ENCODE data around the gene SEMA4D.

The SEMA4D gene

DNA sequence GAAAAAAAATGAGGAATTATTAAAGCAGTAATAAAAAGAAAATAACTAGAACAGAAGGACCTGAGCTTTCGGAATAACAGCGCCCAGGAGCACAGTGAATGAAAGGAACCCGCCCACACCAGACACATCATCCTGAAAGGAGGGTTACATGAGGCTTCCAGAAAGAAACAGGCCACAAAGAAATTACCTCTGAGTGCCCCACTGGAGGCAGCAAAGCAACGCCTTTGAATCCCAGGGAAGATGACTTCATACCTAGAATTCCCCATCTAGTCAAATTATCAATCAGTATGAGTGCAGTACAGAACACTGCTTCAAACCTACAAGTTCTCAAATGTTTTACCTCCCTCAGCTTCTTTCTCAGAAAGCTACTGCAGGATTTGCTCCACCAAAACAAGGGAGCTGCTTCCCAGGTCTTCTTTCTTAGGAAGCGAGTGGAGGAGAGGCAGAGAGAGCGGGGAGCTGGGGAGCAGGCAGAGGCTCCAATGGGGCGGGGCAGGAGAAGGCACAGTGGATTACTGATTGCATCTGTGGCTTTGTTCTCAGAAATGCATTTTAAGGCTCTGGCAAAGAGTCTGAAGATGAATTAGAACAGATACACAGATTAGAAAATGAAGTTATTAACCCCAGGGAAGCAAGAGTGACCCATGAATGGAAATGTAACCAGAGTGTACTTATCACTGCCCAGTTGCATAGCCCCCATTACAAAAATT, 87.1 kb downstream of the SEMA4D start:
- H3K4me2 ChIP-seq (ENCODE audit: low read length): no peak overlapping the region
- TF ChIP-seq CTCF (IDR thresholded peaks at IDR 0.05; ENCODE audit: low read length) (no peak), EZH2 (IDR thresholded peaks at IDR 0.05; ENCODE audit: borderline replicate concordance, low read length) (no peak)
- H3K36me3 ChIP-seq (ENCODE audit: insufficient read depth, low read length): no peaks in the 10 kb centered on the region
- no peaks in the 10 kb centered on the region for H3K79me2 ChIP-seq (ENCODE audit: insufficient read depth, low read length)
- H3K9ac ChIP-seq (ENCODE audit: low read length): no peak overlapping the region
- H4K20me1 ChIP-seq (ENCODE audit: insufficient read depth, low read length): no peaks in the 10 kb centered on the region
- peaks cover 4% of the 10 kb centered on the region; the same call in 1 of the 2 replicates for H3K27me3 ChIP-seq (ENCODE audit: insufficient read depth, low read length)
- no peak overlapping the region for H3K4me3 ChIP-seq (ENCODE audit: low read depth, low read length, poor library complexity, severe bottlenecking)
- H3K4me1 ChIP-seq (ENCODE audit: insufficient read depth, low read length, severe bottlenecking): no peaks in the 10 kb centered on the region
- no peak overlapping the region for H3K27ac ChIP-seq (ENCODE audit: low read depth, low read length, poor library complexity, severe bottlenecking)
- no peaks in the 10 kb centered on the region for H3K9me3 ChIP-seq (ENCODE audit: low read length)
- H3K9me2 ChIP-seq (ENCODE audit: low read depth, low read length): no peaks in the 10 kb centered on the region
- no peaks in the 10 kb centered on the region for H3F3A ChIP-seq (ENCODE audit: insufficient read depth, low read length)
- H2AFZ ChIP-seq (ENCODE audit: low read length): no peak overlapping the region

GRCh38 chr9:89410022-89410421, 87.9 kb downstream of the SEMA4D start:
- Histone ChIP-seq H3K27me3 (ENCODE audit: insufficient read depth, low read length) (peaks cover 4% of the 10 kb centered on the region; the same call in 1 of the 2 replicates), H3K4me2 (ENCODE audit: low read length) (no peak overlapping the region), H3K9ac (ENCODE audit: low read length) (no peak overlapping the region), H3K36me3 (ENCODE audit: insufficient read depth, low read length) (no peaks in the 10 kb centered on the region), H4K20me1 (ENCODE audit: insufficient read depth, low read length) (no peaks in the 10 kb centered on the region), H2AFZ (ENCODE audit: low read length) (no peak overlapping the region), H3K79me2 (ENCODE audit: insufficient read depth, low read length) (no peaks in the 10 kb centered on the region), H3K4me3 (ENCODE audit: low read depth, low read length, poor library complexity, severe bottlenecking) (no peak overlapping the region), H3K4me1 (ENCODE audit: insufficient read depth, low read length, severe bottlenecking) (no peaks in the 10 kb centered on the region), H3F3A (ENCODE audit: insufficient read depth, low read length) (no peaks in the 10 kb centered on the region), H3K9me3 (ENCODE audit: low read length) (no peaks in the 10 kb centered on the region), H3K27ac (ENCODE audit: low read depth, low read length, poor library complexity, severe bottlenecking) (no peak overlapping the region), H3K9me2 (ENCODE audit: low read depth, low read length) (no peaks in the 10 kb centered on the region)
- TF ChIP-seq EZH2 (IDR thresholded peaks at IDR 0.05; ENCODE audit: borderline replicate concordance, low read length): no peak
- TF ChIP-seq CTCF (IDR thresholded peaks at IDR 0.05; ENCODE audit: low read length): no peak

DNA sequence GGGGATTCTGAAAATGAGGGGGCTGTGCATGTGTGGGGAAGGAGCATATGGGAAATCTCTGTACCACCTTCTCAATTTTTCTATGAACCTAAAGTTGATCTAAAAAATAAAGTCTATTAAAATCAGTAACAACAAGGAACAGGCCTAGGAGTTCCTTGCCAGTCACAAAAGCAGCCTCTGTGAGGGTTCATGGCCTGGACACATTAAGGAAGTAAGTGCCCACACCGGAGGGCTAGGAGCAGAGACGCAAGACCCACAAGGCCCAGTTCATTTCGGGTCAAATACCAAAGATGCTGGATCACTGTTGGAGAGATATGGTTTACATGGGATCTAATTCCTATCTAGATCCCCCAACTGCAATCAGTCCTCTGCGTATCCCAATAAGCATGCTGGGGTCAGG, 88.4 kb downstream of the SEMA4D start:
- Histone ChIP-seq H2AFZ (ENCODE audit: low read length) (no peak overlapping the region), H3K27ac (ENCODE audit: low read depth, low read length, poor library complexity, severe bottlenecking) (no peak overlapping the region), H3K4me3 (ENCODE audit: low read depth, low read length, poor library complexity, severe bottlenecking) (no peak overlapping the region), H3K4me2 (ENCODE audit: low read length) (no peak overlapping the region), H3K9me3 (ENCODE audit: low read length) (no peaks in the 10 kb centered on the region), H3K36me3 (ENCODE audit: insufficient read depth, low read length) (no peaks in the 10 kb centered on the region), H3K27me3 (ENCODE audit: insufficient read depth, low read length) (peaks cover 4% of the 10 kb centered on the region; the same call in 1 of the 2 replicates), H4K20me1 (ENCODE audit: insufficient read depth, low read length) (no peaks in the 10 kb centered on the region), H3F3A (ENCODE audit: insufficient read depth, low read length) (no peaks in the 10 kb centered on the region), H3K79me2 (ENCODE audit: insufficient read depth, low read length) (no peaks in the 10 kb centered on the region), H3K9me2 (ENCODE audit: low read depth, low read length) (no peaks in the 10 kb centered on the region), H3K4me1 (ENCODE audit: insufficient read depth, low read length, severe bottlenecking) (no peaks in the 10 kb centered on the region), H3K9ac (ENCODE audit: low read length) (no peak overlapping the region)
- no peak for TF ChIP-seq EZH2 (IDR thresholded peaks at IDR 0.05; ENCODE audit: borderline replicate concordance, low read length)
- no peak for TF ChIP-seq CTCF (IDR thresholded peaks at IDR 0.05; ENCODE audit: low read length)

Data from OCI-LY1 (cell line).